Measurements from ENCODE around the gene USP34. TPM values are rescaled to one million over a fixed set of nuclear protein-coding genes. Genes with fewer than 3 reads are reported as not detected.
"Not testable (repeated sequence)": the region's sequence is repeated elsewhere in the genome, so short reads cannot be mapped to it uniquely, and the experiment has no call there.

The USP34 gene
- total RNA-seq, 1 experiment from 2014 or later, result 89.4 TPM

GRCh38 chr2:61396005-61396404 is 74.9 kb downstream of the USP34 start:
- Mint-ChIP-seq H3K36me3 (ENCODE audit: insufficient read depth, unreplicated experiment) (peaks cover 10% of the 10 kb centered on the region), H3K4me3 (ENCODE audit: low read depth, unreplicated experiment) (no peak overlapping the region), H3K27ac (ENCODE audit: unreplicated experiment) (no peak overlapping the region), H3K27me3 (ENCODE audit: unreplicated experiment) (no peaks in the 10 kb centered on the region), H3K9me3 (ENCODE audit: low read depth, unreplicated experiment) (no peaks in the 10 kb centered on the region), H3K4me1 (ENCODE audit: low read depth, unreplicated experiment) (no peaks in the 10 kb centered on the region)
- CTCF ChIA-PET, result interaction anchor here (0.7 kb wide), 1 partner anchor 13 kb away, joined by 3 read pairs; no protein-coding TSS in a partner anchor
- no TSS peak for BruUV-seq (replicated peaks)
- DNase-seq, result no peak
- no peak for TF ChIP-seq CTCF (IDR thresholded peaks at IDR 0.05; ENCODE audit: unreplicated experiment)
- intact Hi-C loops (cut with micrococcal nuclease; ENCODE audit: unreplicated experiment), result no loop called here

- peaks cover 12% of the 10 kb centered on the region for H3K36me3 Mint-ChIP-seq (ENCODE audit: insufficient read depth, unreplicated experiment)
- H3K4me1 Mint-ChIP-seq (ENCODE audit: low read depth, unreplicated experiment); DNase-seq; H3K27ac Mint-ChIP-seq (ENCODE audit: unreplicated experiment); H3K9me3 Mint-ChIP-seq (ENCODE audit: low read depth, unreplicated experiment); BruUV-seq (replicated peaks); intact Hi-C loops (cut with micrococcal nuclease; ENCODE audit: unreplicated experiment); CTCF ChIA-PET; H3K27me3 Mint-ChIP-seq (ENCODE audit: unreplicated experiment); H3K4me3 Mint-ChIP-seq (ENCODE audit: low read depth, unreplicated experiment): not testable (repeated sequence)
Measured at GRCh38 chr2:61387588-61387987, 83.3 kb downstream of the USP34 start.

GRCh38 chr2:61380882-61381197 is 90.0 kb downstream of the USP34 start:
- H3K27ac Mint-ChIP-seq (ENCODE audit: unreplicated experiment); intact Hi-C loops (cut with micrococcal nuclease; ENCODE audit: unreplicated experiment); H3K9me3 Mint-ChIP-seq (ENCODE audit: low read depth, unreplicated experiment); BruUV-seq (replicated peaks); CTCF ChIA-PET; H3K27me3 Mint-ChIP-seq (ENCODE audit: unreplicated experiment); H3K4me1 Mint-ChIP-seq (ENCODE audit: low read depth, unreplicated experiment); H3K4me3 Mint-ChIP-seq (ENCODE audit: low read depth, unreplicated experiment); DNase-seq: not testable (repeated sequence)
- peaks cover 16% of the 10 kb centered on the region for H3K36me3 Mint-ChIP-seq (ENCODE audit: insufficient read depth, unreplicated experiment)

- H3K36me3 Mint-ChIP-seq (ENCODE audit: insufficient read depth, unreplicated experiment), result peaks cover 19% of the 10 kb centered on the region
- no TSS peak for BruUV-seq (replicated peaks)
- H3K27me3 Mint-ChIP-seq (ENCODE audit: unreplicated experiment), result no peaks in the 10 kb centered on the region
- intact Hi-C loops (cut with micrococcal nuclease; ENCODE audit: unreplicated experiment), result no loop called here
- H3K9me3 Mint-ChIP-seq (ENCODE audit: low read depth, unreplicated experiment), result no peaks in the 10 kb centered on the region
- CTCF ChIA-PET, result no interaction called here
- no peak overlapping the region for H3K27ac Mint-ChIP-seq (ENCODE audit: unreplicated experiment)
- no peak for TF ChIP-seq CTCF (IDR thresholded peaks at IDR 0.05; ENCODE audit: unreplicated experiment)
- no peak overlapping the region for H3K4me3 Mint-ChIP-seq (ENCODE audit: low read depth, unreplicated experiment)
- DNase-seq, result no peak
- H3K4me1 Mint-ChIP-seq (ENCODE audit: low read depth, unreplicated experiment), result no peaks in the 10 kb centered on the region
Measured at GRCh38 chr2:61380056-61380881, 90.6 kb downstream of the USP34 start.

GRCh38 chr2:61379521-61379920 is 91.4 kb downstream of the USP34 start:
- Mint-ChIP-seq H3K4me1 (ENCODE audit: low read depth, unreplicated experiment) (no peaks in the 10 kb centered on the region), H3K27me3 (ENCODE audit: unreplicated experiment) (no peaks in the 10 kb centered on the region), H3K4me3 (ENCODE audit: low read depth, unreplicated experiment) (no peak overlapping the region), H3K9me3 (ENCODE audit: low read depth, unreplicated experiment) (no peaks in the 10 kb centered on the region), H3K36me3 (ENCODE audit: insufficient read depth, unreplicated experiment) (peaks cover 26% of the 10 kb centered on the region), H3K27ac (ENCODE audit: unreplicated experiment) (no peak overlapping the region)
- CTCF ChIA-PET, result no interaction called here
- no peak for DNase-seq
- no TSS peak for BruUV-seq (replicated peaks)
- no peak for TF ChIP-seq CTCF (IDR thresholded peaks at IDR 0.05; ENCODE audit: unreplicated experiment)
- intact Hi-C loops (cut with micrococcal nuclease; ENCODE audit: unreplicated experiment), result no loop called here
